Left colon (tissue), 2 donors: ENCODE data around the gene SPOCD1. TPM values are rescaled to one million over a fixed set of nuclear protein-coding genes. Genes with fewer than 3 reads are reported as not detected.

Experiments used
- microRNA-seq, 2 donors: library from miRNA; unstranded; fragments of <30 nt; microRNA quantifications; one replicate each; pipeline versions ENCODE4 v1.1.0 to v1.2.0, GENCODE V29; 2020
- total RNA-seq, 2 donors: library from RNA; stranded (reverse); fragmentation: NEBNext Ultra II Directional; extraction: Animal tissue kit (Norgen Biotek cat#: 25700); gene quantifications; one replicate each; pipeline ENCODE4 v1.2.1, GENCODE V29; 2021
- donor health status: DM: no; HTN: no; CAD: no.
- donor health status: DM: yes; HTN: yes; CAD: no.

The SPOCD1 gene
- total RNA-seq, 2 donors from 2014 or later, result 0.45 to 0.79 TPM

Small RNA genes within 50 kb of the gene (microRNA-seq; reads per million reads assigned to microRNA genes)
- gene MIR4254, result 0 reads per million in 2 donors

Other genes with a start within 250 kb of the SPOCD1 start
- 100 to 1,000 TPM; 135 to 139 TPM for gene TINAGL1, start 239.5 kb downstream of the SPOCD1 start, total RNA-seq
- under 1 TPM in 1 of 2 donors, not detected in 1; 0.14 TPM for gene HCRTR1, start 198.3 kb downstream of the SPOCD1 start, total RNA-seq
- gene PEF1, start 171.1 kb downstream of the SPOCD1 start, total RNA-seq, result 10 to 100 TPM; 47.2 to 57.2 TPM
- gene COL16A1, start 112.0 kb downstream of the SPOCD1 start, total RNA-seq, result 10 to 100 TPM; 15.7 to 23.3 TPM
- under 1 TPM; 0.79 to 0.89 TPM for gene ADGRB2, start 51.7 kb downstream of the SPOCD1 start, total RNA-seq
- gene PTP4A2, start 122.3 kb upstream of the SPOCD1 start, total RNA-seq, result 100 to 1,000 TPM; 265 to 271 TPM
- gene KHDRBS1, start 197.8 kb upstream of the SPOCD1 start, total RNA-seq, result 100 to 1,000 TPM in 1 of 2 donors, 10 to 100 TPM in 1; 87.3 to 102 TPM